ENCODE measurements around the gene PIGT.

Gene PIGT

DNA sequence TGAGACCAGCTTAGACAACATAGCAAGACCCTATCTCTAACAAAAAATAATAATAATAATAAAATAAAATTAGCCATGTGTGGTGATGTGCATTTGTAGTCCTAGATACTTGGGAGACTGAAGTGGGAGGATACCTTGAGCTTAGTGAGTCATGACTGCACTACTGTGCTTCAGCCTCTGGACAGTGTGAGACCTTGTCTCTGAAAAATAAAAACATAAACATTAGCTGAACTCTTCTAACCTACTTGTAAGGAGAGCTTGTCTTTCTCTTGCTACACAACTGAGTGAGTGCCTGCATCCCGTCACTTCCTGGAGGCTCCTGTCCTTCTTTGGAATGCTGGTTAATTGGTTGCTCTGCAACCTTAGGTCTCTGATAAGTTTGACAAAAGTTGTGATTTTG is 13.0 kb upstream of the PIGT start:
- no peak for DNase-seq

DNA sequence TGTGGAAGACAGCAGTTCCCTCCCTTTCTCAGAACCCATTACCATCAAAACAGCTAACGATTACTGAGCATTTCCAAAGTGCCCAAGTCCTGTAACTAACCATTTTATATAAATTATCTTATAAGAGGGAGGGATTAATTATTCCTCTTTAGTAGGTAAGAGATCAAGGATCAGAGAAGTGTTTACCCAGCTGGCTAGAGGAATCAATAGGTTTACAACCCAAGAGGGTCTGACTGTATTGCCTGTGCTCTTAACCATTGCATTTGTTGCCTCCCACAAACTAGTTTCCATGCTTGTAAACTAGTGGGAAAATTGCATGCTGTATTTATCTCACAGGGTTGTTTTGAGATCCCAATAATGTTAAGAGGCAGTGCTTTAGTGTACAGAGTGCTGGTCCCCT is 11.5 kb upstream of the PIGT start:
- DNase-seq: peak; percentile 76

DNA sequence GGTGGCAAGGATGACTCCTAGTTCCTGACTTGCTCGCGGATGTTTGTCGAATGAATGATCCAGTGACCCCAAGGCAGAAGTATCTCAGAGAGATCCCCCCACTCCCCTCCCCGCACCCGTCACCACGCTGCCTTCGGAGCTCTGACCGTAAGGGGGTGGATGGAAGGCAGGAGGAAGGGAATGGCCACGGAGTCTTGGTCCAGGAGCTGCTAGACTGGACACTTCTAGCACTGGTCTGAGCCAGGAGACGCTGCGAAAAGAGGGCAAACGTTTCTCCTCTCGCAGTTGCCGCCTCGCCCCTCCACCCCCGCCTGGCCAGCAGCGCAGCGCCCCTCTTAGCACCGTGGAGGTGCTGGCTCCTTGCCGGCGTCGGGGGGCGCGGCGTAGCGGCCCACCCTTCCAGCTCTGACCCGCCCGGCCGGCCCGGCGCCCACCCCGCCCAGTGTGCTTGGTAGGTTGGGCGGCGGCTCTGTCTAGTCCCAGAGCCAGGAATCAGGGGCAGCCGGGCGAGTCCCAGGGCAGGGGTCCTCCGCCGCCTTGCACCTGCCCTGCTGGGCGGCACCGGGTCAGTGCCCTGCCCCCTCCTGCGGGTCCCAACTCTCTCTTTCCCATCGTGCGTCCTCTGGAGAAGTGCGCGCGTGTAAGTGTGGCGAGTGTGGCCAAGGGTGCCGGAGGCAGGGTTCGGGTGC is 10.2 kb upstream of the PIGT start:
- DNase-seq: no peak

DNA sequence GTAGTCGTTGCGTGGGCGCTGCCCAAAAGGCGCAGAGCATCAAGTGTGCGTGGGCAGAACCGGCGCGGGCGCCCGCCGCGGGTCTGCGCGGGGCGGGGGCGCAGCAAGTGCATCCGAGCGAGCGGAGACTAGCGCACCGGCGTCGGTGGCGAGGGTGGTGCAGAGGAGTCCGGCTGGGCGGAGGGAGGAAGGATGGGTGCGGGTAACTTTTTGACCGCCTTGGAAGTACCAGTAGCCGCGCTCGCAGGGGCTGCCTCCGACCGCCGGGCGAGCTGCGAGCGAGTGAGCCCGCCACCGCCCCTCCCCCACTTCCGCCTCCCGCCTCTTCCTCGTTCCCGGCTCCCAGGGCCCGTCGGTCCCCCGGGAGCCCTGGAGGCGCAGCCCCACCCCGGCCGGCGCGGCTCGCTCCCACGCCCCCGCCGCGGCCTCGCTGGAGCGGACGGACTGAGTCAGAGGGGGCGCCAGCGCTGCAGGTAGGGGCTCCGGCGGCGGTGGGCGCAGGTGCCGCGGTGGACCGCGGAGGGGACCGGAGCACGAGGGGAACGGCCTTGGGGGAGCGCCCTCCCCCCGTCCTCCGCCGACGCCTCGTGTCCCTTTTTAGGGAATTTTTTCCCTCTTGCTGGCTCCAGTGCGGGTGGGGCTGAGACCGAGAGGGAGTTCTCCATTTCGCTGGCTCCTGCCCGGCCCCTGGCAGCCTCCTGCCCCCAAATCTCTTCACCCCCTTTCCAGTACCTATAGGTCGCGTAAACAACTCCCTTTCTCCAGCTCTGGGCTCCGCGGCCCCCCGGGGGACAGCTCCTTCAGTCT is 9.5 kb upstream of the PIGT start:
- DNase-seq: peak; percentile 59

DNA sequence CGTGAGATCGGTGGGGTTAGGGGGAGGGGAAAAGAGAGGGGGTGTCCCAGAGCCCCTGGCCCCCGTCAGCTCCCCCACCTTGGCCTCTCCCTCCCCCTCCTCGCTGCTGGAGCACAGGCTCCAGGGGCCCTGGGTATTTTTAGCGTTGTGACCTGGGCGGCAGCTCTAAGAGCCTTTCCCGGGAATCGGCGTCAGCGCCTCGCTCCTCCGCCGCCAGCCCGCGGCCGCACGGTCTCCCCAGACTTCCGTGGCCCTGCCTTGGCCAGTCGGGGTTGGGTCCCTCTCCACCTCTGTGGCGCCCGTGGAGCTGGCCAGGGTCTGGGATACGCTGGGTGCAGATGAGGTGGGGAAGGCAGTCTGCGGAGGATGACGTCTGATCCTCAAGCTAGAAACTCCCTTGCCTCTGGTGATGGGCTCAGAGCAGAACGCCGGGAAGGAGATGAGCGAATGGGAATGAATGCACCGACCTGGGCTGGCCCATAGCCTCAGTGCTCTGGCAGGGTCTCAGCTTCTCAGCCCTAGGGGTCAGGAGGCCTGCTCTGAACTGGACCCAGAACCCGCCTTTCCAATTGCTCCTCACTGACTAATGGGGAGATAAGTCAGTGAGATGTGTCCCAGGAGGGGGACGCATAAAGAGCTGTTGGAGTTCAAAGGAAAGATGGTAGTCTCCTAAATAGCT is 8.7 kb upstream of the PIGT start:
- DNase-seq: peak; percentile 27

DNA sequence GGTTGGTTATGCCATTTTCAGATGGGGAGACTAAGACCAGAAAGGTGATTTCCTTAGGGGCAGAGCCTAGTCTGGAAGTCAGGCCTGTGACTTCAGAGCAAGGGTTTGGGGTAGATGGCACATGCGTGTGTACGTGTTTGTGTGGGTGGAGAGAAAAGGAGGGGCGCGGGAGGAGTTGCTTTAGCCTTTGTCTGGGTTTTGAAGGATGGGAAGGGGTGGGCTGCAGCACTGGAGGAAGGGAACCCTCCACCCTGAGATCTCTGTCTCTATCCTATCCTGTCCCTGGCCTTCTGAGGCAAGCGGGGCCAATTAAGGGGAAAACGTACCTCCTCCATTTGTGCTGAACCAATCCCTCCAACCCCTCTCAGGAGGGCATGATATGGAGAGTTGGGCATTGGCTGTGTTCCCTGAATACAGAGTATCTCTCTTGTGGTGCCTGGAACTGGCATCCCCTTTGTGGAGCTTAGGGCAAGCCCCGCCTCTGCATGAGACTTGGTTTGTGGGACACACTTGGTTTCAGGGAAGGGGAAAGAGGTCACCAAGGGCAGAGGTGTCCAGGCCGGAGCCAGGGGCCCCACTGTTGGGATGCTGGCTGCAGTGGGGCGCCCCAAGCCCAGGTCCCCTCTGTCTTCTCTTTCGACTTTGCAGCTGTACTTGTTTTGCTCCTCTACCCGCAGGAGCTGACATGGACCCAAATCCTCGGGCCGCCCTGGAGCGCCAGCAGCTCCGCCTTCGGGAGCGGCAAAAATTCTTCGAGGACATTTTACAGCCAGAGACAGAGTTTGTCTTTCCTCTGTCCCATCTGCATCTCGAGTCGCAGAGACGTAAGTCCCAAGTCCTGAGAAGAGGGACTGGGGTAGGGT is 7.9 kb upstream of the PIGT start, which contains the start of gene DBNDD2:
TSS of gene DBNDD2 (plus strand) at position 507 of the 863 bp plus-strand sequence. CDS start at position 686, 179 bp downstream.
- no peak for DNase-seq

DNA sequence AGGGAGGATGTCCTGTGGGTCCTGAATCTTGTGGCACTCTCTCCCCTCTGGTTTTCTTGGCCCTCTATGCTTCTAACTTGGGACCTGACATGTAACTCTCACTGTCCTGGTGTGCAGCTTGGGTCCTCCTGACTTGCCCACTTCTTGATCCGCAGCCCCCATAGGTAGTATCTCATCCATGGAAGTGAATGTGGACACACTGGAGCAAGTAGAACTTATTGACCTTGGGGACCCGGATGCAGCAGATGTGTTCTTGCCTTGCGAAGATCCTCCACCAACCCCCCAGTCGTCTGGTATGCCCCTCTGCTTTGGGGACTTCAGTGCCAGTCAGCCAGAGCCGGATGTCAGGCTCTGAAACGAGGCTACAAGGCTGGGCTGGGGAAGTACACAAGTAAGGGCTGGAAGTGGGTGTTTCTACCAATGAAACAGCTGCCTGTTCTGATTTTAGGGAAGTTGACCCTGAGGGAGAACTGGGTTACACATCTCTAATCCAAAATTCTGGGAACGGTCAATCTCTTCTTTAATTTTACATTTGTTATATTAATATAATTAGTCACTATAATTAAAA is 7.2 kb upstream of the PIGT start:
- no peak for DNase-seq

DNA sequence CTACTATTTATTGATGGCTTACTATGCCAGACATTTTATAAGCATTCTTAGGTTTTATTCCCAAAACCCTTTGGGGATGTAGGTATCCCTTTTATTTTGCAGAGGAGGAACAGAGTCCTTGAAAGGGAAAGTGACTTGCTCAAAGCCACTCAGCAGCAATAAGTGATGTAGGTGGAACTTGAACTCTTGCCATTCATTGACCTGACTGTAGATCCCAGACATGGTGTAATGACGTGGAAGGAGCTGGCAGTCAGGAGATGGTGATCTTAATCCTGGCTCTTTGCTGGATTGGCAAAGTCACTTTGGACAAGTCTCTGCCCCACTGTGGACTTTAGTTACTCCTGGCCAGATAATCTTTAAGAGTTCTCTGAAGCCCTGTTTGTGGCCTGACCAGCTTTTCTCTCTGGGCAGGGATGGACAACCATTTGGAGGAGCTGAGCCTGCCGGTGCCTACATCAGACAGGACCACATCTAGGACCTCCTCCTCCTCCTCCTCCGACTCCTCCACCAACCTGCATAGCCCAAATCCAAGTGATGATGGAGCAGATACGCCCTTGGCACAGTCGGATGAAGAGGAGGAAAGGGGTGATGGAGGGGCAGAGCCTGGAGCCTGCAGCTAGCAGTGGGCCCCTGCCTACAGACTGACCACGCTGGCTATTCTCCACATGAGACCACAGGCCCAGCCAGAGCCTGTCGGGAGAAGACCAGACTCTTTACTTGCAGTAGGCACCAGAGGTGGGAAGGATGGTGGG is 6.2 kb upstream of the PIGT start:
- DNase-seq: no peak

DNA sequence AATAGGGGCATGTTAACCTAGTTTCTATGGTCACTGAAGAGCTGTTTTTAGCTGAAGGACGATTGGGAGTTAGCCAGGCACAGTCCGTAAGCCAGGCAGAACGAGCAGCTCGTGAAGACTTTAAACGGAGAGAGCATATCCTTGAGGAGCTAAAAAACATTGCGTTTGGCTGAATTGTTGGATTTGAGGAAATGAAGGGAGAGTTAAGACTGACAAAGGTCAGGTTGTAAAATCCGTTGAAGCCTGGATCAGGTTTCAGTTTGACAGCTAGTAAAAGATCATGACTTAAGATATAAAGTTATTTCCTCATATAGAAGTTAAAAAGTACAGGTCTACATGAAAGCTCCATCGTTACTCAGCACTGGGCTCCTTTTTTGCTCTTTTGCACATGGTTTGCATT is 5.1 kb upstream of the PIGT start:
- DNase-seq: no peak

DNA sequence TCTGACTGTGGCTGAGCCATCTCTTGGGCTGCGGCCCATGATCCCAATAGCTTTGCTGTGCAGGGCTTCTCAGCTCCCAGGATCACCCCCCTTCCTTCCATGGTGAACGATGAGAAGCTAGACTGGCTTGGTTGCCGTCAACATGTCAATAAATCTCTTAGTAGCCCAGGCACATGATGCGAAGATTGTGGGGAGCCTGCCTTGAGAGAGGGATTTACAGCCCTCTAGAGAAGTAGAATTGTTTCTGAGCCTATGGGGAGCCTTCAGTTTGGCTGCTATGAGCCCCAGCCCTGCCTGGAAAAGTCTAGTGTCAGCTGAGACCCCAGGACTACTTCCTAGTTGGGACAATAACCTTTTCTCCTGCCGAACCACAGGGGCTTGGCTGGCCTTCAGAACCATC is 3.3 kb upstream of the PIGT start:
- DNase-seq: no peak

DNA sequence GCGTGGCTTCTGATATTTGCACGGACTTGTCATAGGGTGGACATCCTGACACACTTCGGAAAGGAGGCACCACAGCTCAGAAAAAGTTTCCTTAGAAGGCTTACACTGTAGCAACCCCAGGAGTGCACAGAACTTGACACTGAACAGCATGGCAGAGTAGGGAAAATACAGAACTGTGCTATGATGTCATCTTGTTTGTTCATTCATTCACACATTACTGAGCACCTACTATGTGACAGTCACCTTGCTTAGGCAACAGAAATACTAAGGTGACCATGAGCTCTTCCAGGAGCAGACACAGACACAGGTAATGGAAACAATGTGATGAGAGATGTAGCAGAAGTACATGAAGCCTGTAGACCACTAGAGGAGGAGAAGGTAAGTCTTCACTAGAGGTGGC is 2.5 kb upstream of the PIGT start:
- no peak for DNase-seq

DNA sequence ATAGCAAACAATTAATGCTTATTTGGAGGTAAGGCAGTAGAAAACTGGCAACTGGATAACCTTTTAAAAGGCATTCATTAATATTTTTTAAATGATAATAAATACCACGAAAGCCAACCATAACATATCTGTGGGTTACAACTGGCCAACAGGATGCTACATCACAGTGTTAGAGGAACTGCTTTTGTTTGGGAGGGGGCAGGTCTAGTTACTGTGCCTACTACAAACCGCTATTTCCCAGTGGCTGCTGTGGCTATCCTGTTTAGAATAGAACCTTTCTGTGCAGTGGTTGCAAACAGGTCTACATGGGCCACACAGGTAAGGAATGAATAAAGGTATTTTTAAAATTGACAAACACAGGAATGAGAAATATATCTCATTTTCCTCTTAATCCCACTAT is 976 bp downstream of the PIGT start:
- no peak for DNase-seq

DNA sequence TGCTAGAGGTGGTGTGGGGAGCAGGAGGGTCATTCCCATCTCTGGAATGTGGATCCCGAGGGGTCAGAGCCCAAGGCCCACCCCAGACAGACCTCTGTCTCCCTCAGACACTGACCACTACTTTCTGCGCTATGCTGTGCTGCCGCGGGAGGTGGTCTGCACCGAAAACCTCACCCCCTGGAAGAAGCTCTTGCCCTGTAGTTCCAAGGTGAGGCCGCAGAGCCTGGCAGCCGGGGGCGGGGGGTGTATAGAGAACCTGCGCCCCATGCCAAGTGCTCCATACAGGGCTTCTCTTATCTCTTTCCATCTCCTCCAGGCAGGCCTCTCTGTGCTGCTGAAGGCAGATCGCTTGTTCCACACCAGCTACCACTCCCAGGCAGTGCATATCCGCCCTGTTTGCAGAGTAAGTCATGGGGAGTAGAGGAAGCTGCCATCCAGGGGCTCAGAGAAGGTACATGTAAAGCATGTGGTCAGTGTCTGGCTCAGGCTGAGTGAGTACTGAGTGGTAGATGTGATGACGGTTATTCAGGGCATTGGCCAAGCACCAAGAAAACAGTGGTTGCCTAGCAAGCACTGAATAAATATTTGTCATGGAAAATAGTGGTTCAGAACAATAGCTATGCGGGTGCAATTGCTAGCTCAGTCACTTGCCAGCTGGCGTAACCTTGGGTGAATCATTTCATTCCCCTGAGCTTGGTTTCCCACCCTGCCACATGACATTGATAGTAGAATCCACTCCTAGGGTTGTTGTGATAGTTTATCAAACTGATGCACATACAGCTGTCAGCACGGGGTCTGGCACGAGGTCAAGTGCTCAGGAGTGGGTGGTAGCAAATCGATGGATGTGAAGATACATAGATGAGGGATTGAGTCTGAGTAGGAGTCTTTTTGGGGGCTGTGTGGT is 3.5 kb downstream of the PIGT start:
- DNase-seq: peak; percentile 24

DNA sequence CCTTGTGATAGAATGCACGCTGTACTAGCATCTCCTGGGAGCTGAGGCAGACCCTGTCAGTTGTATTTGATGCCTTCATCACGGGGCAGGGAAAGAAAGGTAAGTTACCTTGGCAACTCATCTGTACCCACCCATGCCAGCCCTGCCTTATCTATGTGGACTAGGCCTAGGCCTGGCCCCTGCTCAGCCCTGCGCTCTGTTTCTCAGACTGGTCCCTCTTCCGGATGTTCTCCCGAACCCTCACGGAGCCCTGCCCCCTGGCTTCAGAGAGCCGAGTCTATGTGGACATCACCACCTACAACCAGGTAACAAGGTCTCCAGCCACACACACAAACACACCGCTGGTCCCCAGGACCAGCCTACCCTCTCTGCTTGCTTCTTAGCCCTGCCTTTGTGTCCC is 4.2 kb downstream of the PIGT start:
- no peak for DNase-seq

DNA sequence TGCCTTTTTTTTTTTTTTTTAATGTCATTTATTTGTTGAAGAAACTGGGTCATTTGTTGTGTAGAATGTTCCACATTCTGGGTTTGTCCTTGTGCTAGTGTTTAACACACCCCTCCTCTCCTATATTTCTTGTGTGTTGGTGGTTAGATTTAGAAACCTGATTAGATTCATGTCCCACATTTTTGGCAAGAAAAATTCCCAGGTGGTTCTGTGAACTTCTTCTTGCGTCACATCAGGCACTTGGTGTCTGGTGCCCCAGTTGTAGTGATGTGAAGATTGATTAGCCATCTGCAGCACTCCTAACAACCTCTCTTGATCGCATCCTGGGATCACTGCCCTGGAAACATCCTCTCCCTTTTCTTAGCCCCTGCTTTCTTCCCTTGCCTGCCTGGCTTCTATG is 7.8 kb downstream of the PIGT start:
- no peak for DNase-seq

DNA sequence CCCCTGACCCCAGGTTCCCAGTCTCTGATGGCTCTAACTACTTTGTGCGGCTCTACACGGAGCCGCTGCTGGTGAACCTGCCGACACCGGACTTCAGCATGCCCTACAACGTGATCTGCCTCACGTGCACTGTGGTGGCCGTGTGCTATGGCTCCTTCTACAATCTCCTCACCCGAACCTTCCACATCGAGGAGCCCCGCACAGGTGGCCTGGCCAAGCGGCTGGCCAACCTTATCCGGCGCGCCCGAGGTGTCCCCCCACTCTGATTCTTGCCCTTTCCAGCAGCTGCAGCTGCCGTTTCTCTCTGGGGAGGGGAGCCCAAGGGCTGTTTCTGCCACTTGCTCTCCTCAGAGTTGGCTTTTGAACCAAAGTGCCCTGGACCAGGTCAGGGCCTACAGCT is 9.6 kb downstream of the PIGT start:
- no peak for DNase-seq

DNA sequence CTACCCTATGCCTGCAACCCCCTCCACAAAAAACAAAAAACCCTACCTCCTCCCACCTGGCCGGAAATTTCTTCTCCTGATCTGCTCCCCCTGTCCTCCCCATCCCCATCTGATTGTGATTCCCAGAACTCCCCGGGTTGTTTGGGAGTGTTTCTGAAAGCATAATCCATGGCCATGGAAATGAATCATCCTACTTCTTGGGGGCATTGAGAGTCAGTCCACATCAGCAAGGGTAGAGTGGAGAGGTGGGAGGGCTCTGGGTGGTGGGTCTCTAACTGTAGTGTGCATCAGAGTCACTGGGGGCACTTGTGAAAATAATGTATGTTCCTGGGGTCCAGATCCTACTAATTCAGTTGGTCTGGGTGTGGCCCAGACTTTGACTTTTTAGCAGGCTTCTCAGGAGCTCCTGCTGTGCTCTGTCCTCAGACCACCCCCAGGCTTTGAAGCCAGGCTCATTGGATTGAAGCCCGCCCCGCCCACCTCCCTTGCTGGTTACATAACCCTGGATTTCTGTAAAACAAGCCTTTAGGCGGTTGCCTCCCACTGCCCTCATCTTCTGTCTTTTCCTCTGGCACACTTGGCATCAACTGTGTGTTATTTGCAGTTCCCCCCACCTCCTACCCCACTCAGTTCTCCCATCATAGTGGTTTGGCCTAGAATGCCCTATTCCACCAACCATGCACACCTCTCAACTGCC is 10.5 kb downstream of the PIGT start:
- DNase-seq: no peak

DNA sequence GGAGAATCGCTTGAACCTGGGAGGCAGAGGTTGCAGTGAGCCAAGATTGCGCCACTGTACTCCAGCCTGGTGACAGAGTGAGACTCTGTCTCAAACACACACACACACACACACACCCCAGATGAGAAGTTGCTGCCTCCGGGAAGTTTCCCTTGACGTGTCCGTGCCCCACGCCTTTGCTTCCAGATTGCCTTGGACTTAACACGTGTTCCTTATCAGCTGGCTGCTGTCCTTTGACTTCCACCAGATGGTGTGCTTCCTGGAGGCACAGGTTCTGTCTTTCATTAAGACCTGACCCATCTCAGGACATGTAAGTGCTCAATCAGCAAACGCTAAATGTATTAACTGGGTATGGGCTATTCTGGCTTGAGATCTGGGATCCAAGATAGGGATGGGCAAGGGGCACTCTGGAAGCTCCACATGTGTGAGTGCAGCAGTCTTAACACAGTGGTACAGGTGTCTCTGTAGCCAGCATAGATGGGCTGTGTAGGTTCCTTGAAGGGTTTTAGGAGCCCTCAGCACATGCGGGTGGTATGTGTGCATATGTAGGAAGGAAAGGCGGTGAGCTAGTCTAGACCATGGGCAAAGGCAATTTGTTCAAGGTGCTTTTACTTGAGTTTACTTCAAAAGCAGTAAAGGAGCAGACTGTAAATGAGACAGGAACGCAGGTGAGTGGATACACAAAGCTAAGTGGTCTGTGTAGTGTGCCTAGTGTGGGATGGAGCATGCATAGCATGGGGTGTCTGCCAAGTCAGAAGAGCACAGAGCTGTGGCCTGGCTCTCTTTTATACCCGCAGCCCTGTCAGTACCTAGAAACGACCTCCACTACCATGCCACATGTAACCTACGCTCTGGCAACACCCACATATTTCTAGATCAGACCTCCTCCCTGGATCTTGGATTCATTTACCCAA is 11.6 kb downstream of the PIGT start:
- DNase-seq: no peak

DNA sequence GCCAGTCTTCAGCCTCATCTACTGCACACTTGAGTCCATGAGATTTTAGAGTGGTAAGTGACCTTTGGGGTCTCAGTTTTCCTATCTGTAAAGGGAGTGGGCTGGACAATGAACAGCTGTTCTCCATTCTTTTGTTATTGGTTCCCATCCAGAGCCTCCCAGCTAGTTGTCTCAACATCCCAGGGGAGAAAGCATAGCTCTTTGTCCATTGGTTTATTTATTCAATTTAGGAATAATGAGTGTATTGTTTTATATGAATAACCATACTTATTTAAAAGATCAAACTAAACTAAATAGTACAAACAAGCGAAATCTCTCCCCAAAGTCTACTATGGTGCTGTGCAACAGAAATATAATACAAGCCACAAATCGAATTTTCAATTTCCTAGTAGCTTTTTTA is 13.7 kb downstream of the PIGT start:
- DNase-seq: no peak

Measured in NCI-H1105 (cell line).